CD4-positive, alpha-beta T cell treated with Interleukin-2 at 100 ng/mL for 4 hours (primary cell): Measurements from ENCODE around the gene SERTAD4.

Experiments
- DNase-seq: peaks from one replicate; pipeline ENCODE4 v3.0.0-alpha.2; 2020; ENCODE audit warnings: low spot score

SERTAD4 gene

GRCh38 chr1:210233216-210233494 lies 559 bp downstream of the SERTAD4 start:
- DNase-seq, result no peak

- DNase-seq, result no peak
These were observed 1.1 kb downstream of the SERTAD4 start for GRCh38 chr1:210233495-210234328.

- no peak for DNase-seq
These were observed 1.7 kb downstream of the SERTAD4 start for GRCh38 chr1:210234329-210234757.

GRCh38 chr1:210235363-210236053 lies 2.9 kb downstream of the SERTAD4 start:
- DNase-seq, result no peak

- no peak for DNase-seq
These were observed 3.8 kb downstream of the SERTAD4 start for GRCh38 chr1:210236386-210236839.

- no peak for DNase-seq
These were observed 4.3 kb downstream of the SERTAD4 start for GRCh38 chr1:210236840-210237409.

GRCh38 chr1:210237479-210237878 lies 4.9 kb downstream of the SERTAD4 start:
- no peak for DNase-seq

- no peak for DNase-seq
These were observed 5.4 kb downstream of the SERTAD4 start for GRCh38 chr1:210237981-210238380.

- DNase-seq, result no peak
These were observed 6.9 kb downstream of the SERTAD4 start for GRCh38 chr1:210239349-210240111.

- DNase-seq, result no peak
These were observed 8.5 kb downstream of the SERTAD4 start for GRCh38 chr1:210241121-210241520.

GRCh38 chr1:210244746-210245367 lies 12.3 kb downstream of the SERTAD4 start:
- no peak for DNase-seq

GRCh38 chr1:210246447-210246846 lies 13.9 kb downstream of the SERTAD4 start:
- DNase-seq, result no peak

- DNase-seq, result no peak
These were observed 15.7 kb downstream of the SERTAD4 start for GRCh38 chr1:210248341-210248740.

GRCh38 chr1:210250665-210250997 lies 18.0 kb downstream of the SERTAD4 start:
- DNase-seq, result no peak

GRCh38 chr1:210250998-210251679 lies 18.5 kb downstream of the SERTAD4 start:
- no peak for DNase-seq

- DNase-seq, result no peak
These were observed 19.3 kb downstream of the SERTAD4 start for GRCh38 chr1:210251680-210252490.

GRCh38 chr1:210252621-210253051 lies 20.0 kb downstream of the SERTAD4 start:
- no peak for DNase-seq

- no peak for DNase-seq
These were observed 21.7 kb downstream of the SERTAD4 start for GRCh38 chr1:210254298-210254697.

- no peak for DNase-seq
These were observed 25.3 kb downstream of the SERTAD4 start for GRCh38 chr1:210257698-210258529.

- DNase-seq, result no peak
These were observed 27.0 kb downstream of the SERTAD4 start for GRCh38 chr1:210259561-210259960.
